ENCODE data around the gene SNTA1.

- TF ChIP-seq SIN3A (IDR thresholded peaks at IDR 0.05; ENCODE audit: borderline replicate concordance in 2 of 2, control insufficient read depth in 1 of 2, low read depth in 2 of 2, low read length in 2 of 2) = no peak
- no peak for TF ChIP-seq PATZ1 (CRISPR knock-in tag; IDR thresholded peaks at IDR 0.05; ENCODE audit: borderline replicate concordance)
- no peak for TF ChIP-seq CTCF (IDR thresholded peaks at IDR 0.05 in 2 of 3, conservative IDR thresholded peaks at IDR 0.05 in 1 of 3; ENCODE audit: insufficient read depth in 2 of 3, low read depth in 1 of 3, low read length in 3 of 3)
- no peak for TF ChIP-seq PHF20 (IDR thresholded peaks at IDR 0.05; ENCODE audit: partially characterized antibody)
- TF ChIP-seq ZNF232 (CRISPR knock-in tag; IDR thresholded peaks at IDR 0.05) = no peak
- no peak for TF ChIP-seq EGR1 (conservative IDR thresholded peaks at IDR 0.05)
Measured at GRCh38 chr20:33408313-33408712, 35.2 kb downstream of the SNTA1 start.
